ENCODE results near the gene GALNT16. TPM values are rescaled to one million over a fixed set of nuclear protein-coding genes. Genes with fewer than 3 reads are reported as not detected.
"Not testable (repeated sequence)": the region's sequence is repeated elsewhere in the genome, so short reads cannot be mapped to it uniquely, and the experiment has no call there.

GALNT16 gene
- total RNA-seq, 4 donors from 2014 or later: 8.3 to 11.7 (median 10.7) TPM

- WGBS, 2 donors: 50 to 68% methylated on average over 9 of the region's 9 CpGs
- TF ChIP-seq CTCF (IDR thresholded peaks at IDR 0.05): no peak
- no peak for TF ChIP-seq EP300 (IDR thresholded peaks at IDR 0.05)
- no peak for TF ChIP-seq POLR2A (IDR thresholded peaks at IDR 0.05)
- no peak for DNase-seq (ENCODE audit: low spot score in 2 of 2)
Observed at GRCh38 chr14:69287098-69288010, 27.4 kb downstream of the GALNT16 start.

GRCh38 chr14:69288011-69288771 lies 28.2 kb downstream of the GALNT16 start:
- Histone ChIP-seq H3K4me3 (no peak overlapping the region), H3K9me3 (no peaks in the 10 kb centered on the region), H3K27ac (peak overlapping the region in 2 of 4 donors; percentile 33 to 35), H3K27me3 (no peaks in the 10 kb centered on the region), H3K36me3 (no peaks in the 10 kb centered on the region), H3K4me1 (peaks cover 0 to 17% (median 0%) of the 10 kb centered on the region in 4 donors)
- TF ChIP-seq POLR2A (IDR thresholded peaks at IDR 0.05) (no peak), CTCF (IDR thresholded peaks at IDR 0.05) (peak in 3 of 5 experiments; percentile 1 to 21 (median 18)), EP300 (IDR thresholded peaks at IDR 0.05) (no peak)
- WGBS, 2 donors: 63 to 82% methylated on average over 8 of the region's 8 CpGs
- DNase-seq (ENCODE audit: low spot score in 2 of 2): peak in 1 of 2 donors; percentile 43

More at GRCh38 chr14:69287098-69288010, 27.4 kb downstream of the GALNT16 start:
- Histone ChIP-seq H3K9me3 (no peaks in the 10 kb centered on the region), H3K4me3 (no peak overlapping the region), H3K36me3 (no peaks in the 10 kb centered on the region), H3K4me1 (peaks cover 0 to 17% (median 0%) of the 10 kb centered on the region in 4 donors), H3K27me3 (no peaks in the 10 kb centered on the region), H3K27ac (peak overlapping the region in 3 of 4 donors; percentile 27 to 35 (median 33))

- Histone ChIP-seq H3K36me3 (no peaks in the 10 kb centered on the region), H3K27me3 (no peaks in the 10 kb centered on the region), H3K4me1 (peaks cover 0 to 17% (median 0%) of the 10 kb centered on the region in 4 donors), H3K27ac (peak overlapping the region in 3 of 4 donors; percentile 38 to 50 (median 45)), H3K9me3 (no peaks in the 10 kb centered on the region), H3K4me3 (no peak overlapping the region)
- WGBS, 2 donors: 69 to 79% methylated on average over 9 of the region's 9 CpGs
- no peak for DNase-seq (ENCODE audit: low spot score in 2 of 2)
- TF ChIP-seq POLR2A (IDR thresholded peaks at IDR 0.05) (no peak), EP300 (IDR thresholded peaks at IDR 0.05) (no peak)
Observed at GRCh38 chr14:69288956-69289705, 29.2 kb downstream of the GALNT16 start.

GRCh38 chr14:69289811-69290520 lies 30.0 kb downstream of the GALNT16 start:
- Histone ChIP-seq H3K36me3 (no peaks in the 10 kb centered on the region), H3K4me3 (no peak overlapping the region), H3K27ac (peak overlapping the region in 2 of 4 donors; percentile 45 to 50), H3K27me3 (no peaks in the 10 kb centered on the region), H3K4me1 (peaks cover 0 to 17% (median 0%) of the 10 kb centered on the region in 4 donors), H3K9me3 (no peaks in the 10 kb centered on the region)
- DNase-seq (ENCODE audit: low spot score in 2 of 2): peak in 1 of 2 donors; percentile 28
- TF ChIP-seq POLR2A (IDR thresholded peaks at IDR 0.05): no peak
- no peak for TF ChIP-seq CTCF (IDR thresholded peaks at IDR 0.05)
- TF ChIP-seq EP300 (IDR thresholded peaks at IDR 0.05): peak in 1 of 2 donors; percentile 53
- WGBS, 2 donors: 58 to 69% methylated on average over 12 to 13 of the region's 13 CpGs

GRCh38 chr14:69290881-69291280 lies 30.9 kb downstream of the GALNT16 start:
- H3K9me3 ChIP-seq; H3K36me3 ChIP-seq; DNase-seq (ENCODE audit: low spot score in 2 of 2); H3K4me3 ChIP-seq; H3K27me3 ChIP-seq: not testable (repeated sequence)
- H3K4me1 ChIP-seq: peaks cover 0 to 17% (median 0%) of the 10 kb centered on the region in 4 donors
- H3K27ac ChIP-seq: peak overlapping the region in 2 of 4 donors; percentile 31 to 50
- 93 to 95% methylated on average over 7 of the region's 7 CpGs for WGBS, 2 donors

All from tibial nerve (tissue), 4 donors.